ENCODE measurements around the gene PCSK9. TPM values are rescaled to one million over a fixed set of nuclear protein-coding genes. Genes with fewer than 3 reads are reported as not detected.

The PCSK9 gene
- total RNA-seq, 1 experiment from 2014 or later, result not detected

DNA sequence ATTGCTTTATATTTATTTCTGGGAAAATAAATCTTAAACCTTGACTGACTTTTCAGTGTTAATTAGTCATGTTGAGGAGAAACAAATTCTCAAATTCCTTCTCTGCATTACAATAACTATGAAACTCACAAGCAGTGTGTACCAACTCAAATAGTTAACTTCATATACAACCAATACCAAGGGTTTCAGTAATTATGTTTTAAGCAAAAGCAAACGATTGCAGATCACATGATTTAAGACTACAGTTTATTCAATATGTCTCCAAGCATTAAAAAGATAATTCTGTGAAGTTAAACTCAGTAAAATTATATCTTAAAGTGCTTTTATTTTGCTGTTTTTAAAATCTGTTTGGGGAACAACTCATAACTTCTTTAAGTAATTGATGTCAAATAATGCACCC is 28.6 kb downstream of the PCSK9 start:
- Mint-ChIP-seq H3K9me3 (ENCODE audit: unreplicated experiment) (no peaks in the 10 kb centered on the region), H3K4me3 (ENCODE audit: unreplicated experiment) (no peak overlapping the region), H3K36me3 (ENCODE audit: insufficient read depth, unreplicated experiment) (peaks cover 76% of the 10 kb centered on the region), H3K4me1 (ENCODE audit: insufficient read depth, unreplicated experiment) (peaks cover 6% of the 10 kb centered on the region), H3K27ac (ENCODE audit: low read depth, unreplicated experiment) (no peak overlapping the region), H3K27me3 (ENCODE audit: insufficient read depth, unreplicated experiment) (no peaks in the 10 kb centered on the region)
- POLR2A ChIA-PET, result interaction anchor here (1.0 kb wide), 1 partner anchor 11 kb away, joined by 3 read pairs; no protein-coding TSS in a partner anchor
- CTCF ChIA-PET, result no interaction called here
- TF ChIP-seq, protein P1, sequence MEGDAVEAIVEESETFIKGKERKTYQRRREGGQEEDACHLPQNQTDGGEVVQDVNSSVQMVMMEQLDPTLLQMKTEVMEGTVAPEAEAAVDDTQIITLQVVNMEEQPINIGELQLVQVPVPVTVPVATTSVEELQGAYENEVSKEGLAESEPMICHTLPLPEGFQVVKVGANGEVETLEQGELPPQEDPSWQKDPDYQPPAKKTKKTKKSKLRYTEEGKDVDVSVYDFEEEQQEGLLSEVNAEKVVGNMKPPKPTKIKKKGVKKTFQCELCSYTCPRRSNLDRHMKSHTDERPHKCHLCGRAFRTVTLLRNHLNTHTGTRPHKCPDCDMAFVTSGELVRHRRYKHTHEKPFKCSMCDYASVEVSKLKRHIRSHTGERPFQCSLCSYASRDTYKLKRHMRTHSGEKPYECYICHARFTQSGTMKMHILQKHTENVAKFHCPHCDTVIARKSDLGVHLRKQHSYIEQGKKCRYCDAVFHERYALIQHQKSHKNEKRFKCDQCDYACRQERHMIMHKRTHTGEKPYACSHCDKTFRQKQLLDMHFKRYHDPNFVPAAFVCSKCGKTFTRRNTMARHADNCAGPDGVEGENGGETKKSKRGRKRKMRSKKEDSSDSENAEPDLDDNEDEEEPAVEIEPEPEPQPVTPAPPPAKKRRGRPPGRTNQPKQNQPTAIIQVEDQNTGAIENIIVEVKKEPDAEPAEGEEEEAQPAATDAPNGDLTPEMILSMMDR (IDR thresholded peaks at IDR 0.05; ENCODE audit: unreplicated experiment), result no peak
- no TSS peak for BruUV-seq (replicated peaks)
- intact Hi-C loops (cut with micrococcal nuclease), result no loop called here
- DNase-seq (ENCODE audit: unreplicated experiment), result no peak

DNA sequence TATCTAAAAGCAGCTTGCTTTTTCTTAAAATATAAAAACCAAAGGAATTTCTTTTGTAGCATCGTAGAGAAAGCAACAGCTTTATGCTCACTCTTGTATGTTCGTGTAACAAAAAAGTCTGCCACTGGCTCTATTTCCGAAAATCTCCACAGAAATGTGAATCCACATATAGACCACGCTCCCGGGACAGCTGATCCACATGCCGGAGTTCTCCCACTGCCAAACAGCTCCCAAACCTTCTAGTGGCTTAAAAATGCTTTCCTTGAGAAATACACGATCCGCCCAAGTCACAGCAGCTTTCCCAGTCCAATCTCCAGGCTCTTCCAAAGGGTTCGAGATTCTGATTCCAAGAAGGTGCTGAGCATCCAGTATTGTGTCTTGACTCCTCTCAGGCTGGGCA is 29.3 kb downstream of the PCSK9 start:
- BruUV-seq (replicated peaks), result no TSS peak
- peaks cover 6% of the 10 kb centered on the region for H3K4me1 Mint-ChIP-seq (ENCODE audit: insufficient read depth, unreplicated experiment)
- no peak for DNase-seq (ENCODE audit: unreplicated experiment)
- ChIA-PET CTCF (interaction anchor here (1.4 to 3.7 kb wide), 2 partner anchors 10 to 12 kb away, joined by 5 to 16 read pairs; no protein-coding TSS in a partner anchor), POLR2A (interaction anchor here (0.6 to 1.0 kb wide), 4 partner anchors 10 to 1005 kb away, joined by 3 read pairs; no protein-coding TSS in a partner anchor)
- intact Hi-C loops (cut with micrococcal nuclease), result no loop called here
- TF ChIP-seq, protein P1 (IDR thresholded peaks at IDR 0.05; ENCODE audit: unreplicated experiment), result no peak
- H3K4me3 Mint-ChIP-seq (ENCODE audit: unreplicated experiment), result no peak overlapping the region
- H3K36me3 Mint-ChIP-seq (ENCODE audit: insufficient read depth, unreplicated experiment), result peaks cover 83% of the 10 kb centered on the region
- H3K27ac Mint-ChIP-seq (ENCODE audit: low read depth, unreplicated experiment), result no peak overlapping the region
- no peaks in the 10 kb centered on the region for H3K9me3 Mint-ChIP-seq (ENCODE audit: unreplicated experiment)
- no peaks in the 10 kb centered on the region for H3K27me3 Mint-ChIP-seq (ENCODE audit: insufficient read depth, unreplicated experiment)

GRCh38 chr1:55069280-55069679 is 29.9 kb downstream of the PCSK9 start:
- CTCF ChIA-PET, result interaction anchor here (1.4 to 3.7 kb wide), 2 partner anchors 11 kb away, joined by 5 to 16 read pairs; no protein-coding TSS in a partner anchor
- no peaks in the 10 kb centered on the region for H3K27me3 Mint-ChIP-seq (ENCODE audit: insufficient read depth, unreplicated experiment)

More at GRCh38 chr1:55069280-55069679, 29.9 kb downstream of the PCSK9 start:
- no TSS peak for BruUV-seq (replicated peaks)
- no peak overlapping the region for H3K27ac Mint-ChIP-seq (ENCODE audit: low read depth, unreplicated experiment)
- H3K4me3 Mint-ChIP-seq (ENCODE audit: unreplicated experiment), result no peak overlapping the region
- no peak for DNase-seq (ENCODE audit: unreplicated experiment)
- TF ChIP-seq, protein P1 (IDR thresholded peaks at IDR 0.05; ENCODE audit: unreplicated experiment), result no peak
- peaks cover 90% of the 10 kb centered on the region for H3K36me3 Mint-ChIP-seq (ENCODE audit: insufficient read depth, unreplicated experiment)
- peaks cover 6% of the 10 kb centered on the region for H3K4me1 Mint-ChIP-seq (ENCODE audit: insufficient read depth, unreplicated experiment)
- intact Hi-C loops (cut with micrococcal nuclease), result no loop called here
- POLR2A ChIA-PET, result interaction anchor here (0.6 to 1.0 kb wide), 3 partner anchors 12 to 300 kb away, joined by 3 to 4 read pairs (median 3); no protein-coding TSS in a partner anchor
- H3K9me3 Mint-ChIP-seq (ENCODE audit: unreplicated experiment), result no peaks in the 10 kb centered on the region

Data from MCF 10A (cell line).